VCaP (cell line): ENCODE data around the gene LHFPL6.
A peak's percentile ranks its signal among the peaks of the same experiment; 100 is the strongest.

ENCODE experiments used
- H3K27ac ChIP-seq: fragments of 450-650 bp; 2 replicates; pipeline ENCODE4 v1.5.1; 2017
- TF ChIP-seq, protein P1 (sequence below): fragments of 450-650 bp; conservative IDR thresholded peaks from 2 replicates; pipeline ENCODE4 v1.5.1; 2017; ENCODE audit warnings: mild to moderate bottlenecking, moderate library complexity

Gene LHFPL6

DNA sequence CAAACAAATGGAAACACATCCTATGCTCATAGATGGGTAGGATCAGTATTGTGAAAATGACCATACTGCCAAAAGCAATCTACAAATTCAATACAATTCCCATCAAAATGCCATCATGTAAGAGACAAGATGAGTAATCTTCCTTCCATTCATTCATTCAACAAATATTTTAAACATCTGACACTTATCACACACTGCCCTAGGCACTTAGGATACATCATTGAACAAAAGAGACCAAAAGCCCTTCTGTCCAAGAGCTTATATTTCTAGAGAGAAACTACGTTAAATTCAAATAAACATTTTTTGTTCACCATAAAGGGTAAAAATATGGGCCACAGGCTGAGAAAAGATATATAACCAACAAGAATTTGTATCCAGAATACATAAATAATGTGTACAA lies 20.5 kb upstream of the LHFPL6 start:
- TF ChIP-seq, protein P1, sequence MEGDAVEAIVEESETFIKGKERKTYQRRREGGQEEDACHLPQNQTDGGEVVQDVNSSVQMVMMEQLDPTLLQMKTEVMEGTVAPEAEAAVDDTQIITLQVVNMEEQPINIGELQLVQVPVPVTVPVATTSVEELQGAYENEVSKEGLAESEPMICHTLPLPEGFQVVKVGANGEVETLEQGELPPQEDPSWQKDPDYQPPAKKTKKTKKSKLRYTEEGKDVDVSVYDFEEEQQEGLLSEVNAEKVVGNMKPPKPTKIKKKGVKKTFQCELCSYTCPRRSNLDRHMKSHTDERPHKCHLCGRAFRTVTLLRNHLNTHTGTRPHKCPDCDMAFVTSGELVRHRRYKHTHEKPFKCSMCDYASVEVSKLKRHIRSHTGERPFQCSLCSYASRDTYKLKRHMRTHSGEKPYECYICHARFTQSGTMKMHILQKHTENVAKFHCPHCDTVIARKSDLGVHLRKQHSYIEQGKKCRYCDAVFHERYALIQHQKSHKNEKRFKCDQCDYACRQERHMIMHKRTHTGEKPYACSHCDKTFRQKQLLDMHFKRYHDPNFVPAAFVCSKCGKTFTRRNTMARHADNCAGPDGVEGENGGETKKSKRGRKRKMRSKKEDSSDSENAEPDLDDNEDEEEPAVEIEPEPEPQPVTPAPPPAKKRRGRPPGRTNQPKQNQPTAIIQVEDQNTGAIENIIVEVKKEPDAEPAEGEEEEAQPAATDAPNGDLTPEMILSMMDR, result no peak
- H3K27ac ChIP-seq, result no peak overlapping the region

DNA sequence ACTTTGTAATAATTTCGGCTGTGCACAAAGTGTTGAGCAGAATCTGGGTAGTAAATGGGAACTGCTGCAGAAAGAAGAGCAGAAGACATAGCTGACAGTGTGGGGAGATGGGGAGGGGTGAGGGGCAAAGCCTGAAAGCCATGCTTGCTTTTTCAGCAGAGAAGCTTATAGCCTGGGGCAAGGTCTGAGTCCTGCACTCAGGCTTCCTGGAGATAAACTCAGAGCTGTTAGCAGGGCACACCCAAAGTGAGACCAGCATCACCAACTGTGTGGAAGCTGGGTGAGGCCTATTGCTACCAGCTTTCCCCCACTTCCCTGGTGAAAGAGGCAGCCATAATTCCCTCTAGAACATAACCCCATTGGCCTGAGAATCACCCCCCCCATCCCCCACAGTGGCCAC lies 15.6 kb upstream of the LHFPL6 start:
- TF ChIP-seq, protein P1, result no peak
- H3K27ac ChIP-seq, result no peak overlapping the region

DNA sequence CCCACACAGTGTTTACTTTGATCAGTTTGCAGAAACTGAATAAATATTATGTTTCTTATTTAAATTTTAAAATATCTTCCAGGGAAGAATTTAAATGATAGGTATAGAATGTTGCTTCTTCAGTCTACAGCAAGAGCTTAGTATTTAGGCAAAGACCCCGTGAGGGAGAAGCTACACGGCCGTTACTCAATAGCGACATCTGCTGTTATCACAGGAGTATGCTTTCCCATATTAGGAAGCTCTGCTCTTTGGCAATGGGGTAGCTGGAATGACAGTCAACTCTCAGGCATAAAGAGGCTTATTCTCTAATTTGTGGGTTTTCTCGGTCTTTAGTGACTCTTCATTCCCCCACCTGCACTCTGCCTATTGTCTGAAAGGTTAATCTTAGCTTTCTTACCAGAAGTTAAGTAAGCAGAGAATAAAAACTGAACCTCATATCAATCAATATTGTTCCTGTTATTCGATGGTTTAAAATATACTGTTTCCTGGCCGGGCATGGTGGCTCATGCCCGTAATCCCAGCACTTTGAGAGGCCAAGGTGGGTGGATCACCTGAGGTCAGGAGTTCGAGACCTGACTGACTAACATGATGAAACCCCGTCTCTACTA lies 13.2 kb upstream of the LHFPL6 start:
- H3K27ac ChIP-seq, result no peak overlapping the region
- TF ChIP-seq, protein P1, result peak; percentile 93

DNA sequence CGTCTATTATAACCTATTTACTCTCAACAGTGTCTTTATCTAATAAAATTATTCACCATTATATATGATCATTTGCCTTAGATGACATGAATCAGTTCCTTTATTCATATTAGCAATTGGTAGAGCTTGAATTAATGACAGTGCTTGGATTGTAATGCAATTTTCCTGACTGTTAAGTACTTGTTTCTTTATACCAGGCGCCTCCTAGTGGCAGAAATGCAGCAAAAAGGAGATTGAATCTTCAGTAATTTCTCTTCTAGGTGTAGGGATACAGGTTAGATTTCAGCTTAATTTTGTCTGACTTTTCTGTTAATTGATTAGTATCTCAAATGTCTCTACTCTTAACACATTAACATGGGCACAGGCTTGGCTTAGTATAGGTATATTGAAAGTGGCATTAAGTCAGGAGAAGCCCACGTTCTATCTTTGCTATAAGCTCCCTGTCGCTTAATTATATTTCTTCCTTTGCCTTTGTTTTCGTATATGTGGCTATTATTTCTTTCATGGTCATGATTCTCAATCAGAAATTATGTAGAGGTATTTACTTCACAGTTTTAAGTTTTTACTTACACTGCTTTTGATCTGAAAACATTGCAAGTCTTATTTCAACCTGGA lies 9.1 kb upstream of the LHFPL6 start:
- TF ChIP-seq, protein P1, result peak; percentile 88
- H3K27ac ChIP-seq, result no peak overlapping the region

DNA sequence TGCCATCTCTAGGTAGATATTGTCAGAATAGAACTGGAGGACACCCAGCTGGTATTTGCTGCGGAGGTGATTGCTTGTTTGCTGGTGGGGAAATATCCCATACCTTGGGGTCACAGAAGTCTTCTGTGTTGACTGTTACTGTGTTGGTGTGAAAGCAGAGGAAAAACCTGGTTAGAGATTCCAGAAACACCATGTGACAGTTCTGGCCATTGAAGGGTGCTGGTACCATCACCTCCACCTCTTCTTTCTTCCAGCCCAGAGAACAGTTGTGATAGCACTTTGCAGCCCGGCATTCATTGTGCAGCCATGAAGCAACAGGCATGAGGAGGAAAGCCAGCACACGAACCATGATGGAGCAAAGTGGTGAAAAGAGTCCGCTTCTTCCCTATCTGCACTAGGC lies 4.9 kb upstream of the LHFPL6 start:
- no peak overlapping the region for H3K27ac ChIP-seq
- TF ChIP-seq, protein P1, result no peak

DNA sequence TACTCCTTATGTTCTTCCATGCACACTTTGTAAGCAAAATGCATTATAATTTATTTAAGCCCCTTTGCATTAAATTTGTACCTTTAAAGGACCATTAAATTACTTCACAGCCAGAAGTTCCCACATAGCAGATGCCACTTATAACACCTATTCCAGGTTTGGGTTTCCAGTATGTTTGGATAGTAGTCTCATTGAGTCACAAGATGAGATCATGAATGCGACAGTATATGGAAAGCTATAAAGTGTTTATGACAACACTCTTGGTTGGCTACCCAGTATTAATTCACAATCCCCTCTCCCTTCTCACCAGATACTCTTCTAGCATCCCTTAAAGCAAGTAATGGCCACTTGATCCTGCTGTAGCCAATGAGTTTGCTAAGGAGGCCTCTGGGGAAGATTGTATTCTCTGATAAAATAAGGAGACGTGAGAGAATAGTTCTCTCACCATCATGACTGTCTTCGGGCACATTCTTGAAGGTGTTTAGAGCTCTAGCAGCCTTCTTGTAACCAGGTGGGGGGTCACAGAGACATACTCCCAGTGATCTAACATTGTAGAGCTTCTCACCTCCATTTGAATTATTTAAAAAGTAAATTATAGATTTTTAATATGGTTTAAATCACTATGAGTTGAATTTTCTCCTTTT lies 2.8 kb upstream of the LHFPL6 start:
- TF ChIP-seq, protein P1, result no peak

DNA sequence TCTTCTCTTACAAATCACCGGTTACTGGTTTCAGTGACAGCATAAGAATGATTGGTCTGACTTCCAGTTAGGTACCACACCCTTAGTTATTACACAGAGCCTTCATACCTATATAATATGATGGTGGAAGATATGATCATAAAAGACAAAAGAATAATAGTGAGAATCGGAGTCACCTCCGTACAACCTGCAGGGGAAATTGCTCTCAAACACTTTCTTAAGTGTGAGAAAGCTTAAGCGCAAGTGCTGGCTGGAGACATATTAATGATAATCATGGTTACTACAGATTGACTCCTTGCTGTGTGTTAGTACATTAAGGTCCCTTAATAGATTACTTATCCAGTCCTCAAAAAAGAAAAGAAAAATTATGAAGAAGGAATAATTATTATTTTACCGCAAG lies 1.8 kb upstream of the LHFPL6 start:
- no peak overlapping the region for H3K27ac ChIP-seq
- TF ChIP-seq, protein P1, result no peak

More for the DNA sequence above, 2.8 kb upstream of the LHFPL6 start:
- no peak overlapping the region for H3K27ac ChIP-seq
